ENCODE data around the gene MYO1B. TPM values are rescaled to one million over a fixed set of nuclear protein-coding genes. Genes with fewer than 3 reads are reported as not detected.

Gene MYO1B
- total RNA-seq, 1 donor from 2014 or later = 67.7 TPM

- no peak overlapping the region for H3K4me3 Mint-ChIP-seq
These were observed 157.9 kb downstream of the MYO1B start for GRCh38 chr2:191402966-191403565.

DNA sequence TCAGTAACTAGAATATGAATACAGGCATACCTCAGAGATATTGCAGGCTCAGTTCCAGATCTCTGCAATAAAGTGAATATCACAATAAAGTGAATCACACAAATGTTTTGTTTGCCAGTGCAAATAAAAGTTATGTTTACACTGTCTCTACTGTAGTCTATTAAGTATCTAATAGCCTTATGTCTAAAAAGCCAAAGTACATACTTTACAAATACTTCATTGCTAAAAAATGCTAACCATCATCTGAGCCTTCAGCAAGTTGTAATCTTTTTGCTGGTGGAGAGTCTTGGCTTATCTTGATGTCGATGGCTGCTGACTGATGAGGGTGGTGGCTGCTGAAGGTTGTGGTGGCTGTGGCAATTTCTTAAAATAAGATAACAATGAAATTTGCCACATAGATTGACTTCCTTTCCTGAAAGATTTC lies 159.4 kb downstream of the MYO1B start:
- no peaks in the 10 kb centered on the region for H3K9me3 Mint-ChIP-seq
- no peak overlapping the region for H3K27ac Mint-ChIP-seq
- DNase-seq (ENCODE audit: extremely low spot score, unreplicated experiment) = no peak
- no peaks in the 10 kb centered on the region for H3K4me1 Mint-ChIP-seq (ENCODE audit: unreplicated experiment)
- no peak overlapping the region for H3K4me3 Mint-ChIP-seq
- TF ChIP-seq, protein P1, sequence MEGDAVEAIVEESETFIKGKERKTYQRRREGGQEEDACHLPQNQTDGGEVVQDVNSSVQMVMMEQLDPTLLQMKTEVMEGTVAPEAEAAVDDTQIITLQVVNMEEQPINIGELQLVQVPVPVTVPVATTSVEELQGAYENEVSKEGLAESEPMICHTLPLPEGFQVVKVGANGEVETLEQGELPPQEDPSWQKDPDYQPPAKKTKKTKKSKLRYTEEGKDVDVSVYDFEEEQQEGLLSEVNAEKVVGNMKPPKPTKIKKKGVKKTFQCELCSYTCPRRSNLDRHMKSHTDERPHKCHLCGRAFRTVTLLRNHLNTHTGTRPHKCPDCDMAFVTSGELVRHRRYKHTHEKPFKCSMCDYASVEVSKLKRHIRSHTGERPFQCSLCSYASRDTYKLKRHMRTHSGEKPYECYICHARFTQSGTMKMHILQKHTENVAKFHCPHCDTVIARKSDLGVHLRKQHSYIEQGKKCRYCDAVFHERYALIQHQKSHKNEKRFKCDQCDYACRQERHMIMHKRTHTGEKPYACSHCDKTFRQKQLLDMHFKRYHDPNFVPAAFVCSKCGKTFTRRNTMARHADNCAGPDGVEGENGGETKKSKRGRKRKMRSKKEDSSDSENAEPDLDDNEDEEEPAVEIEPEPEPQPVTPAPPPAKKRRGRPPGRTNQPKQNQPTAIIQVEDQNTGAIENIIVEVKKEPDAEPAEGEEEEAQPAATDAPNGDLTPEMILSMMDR (conservative IDR thresholded peaks at IDR 0.05) = no peak
- peaks cover 41% of the 10 kb centered on the region for H3K36me3 Mint-ChIP-seq
- H3K27me3 Mint-ChIP-seq = no peaks in the 10 kb centered on the region

More at GRCh38 chr2:191402966-191403565, 157.9 kb downstream of the MYO1B start:
- no peak overlapping the region for H3K27ac Mint-ChIP-seq
- H3K27me3 Mint-ChIP-seq = no peaks in the 10 kb centered on the region
- DNase-seq (ENCODE audit: extremely low spot score, unreplicated experiment) = no peak
- no peaks in the 10 kb centered on the region for H3K9me3 Mint-ChIP-seq
- H3K36me3 Mint-ChIP-seq = peaks cover 39% of the 10 kb centered on the region
- no peaks in the 10 kb centered on the region for H3K4me1 Mint-ChIP-seq (ENCODE audit: unreplicated experiment)
- TF ChIP-seq, protein P1 (conservative IDR thresholded peaks at IDR 0.05) = no peak

GRCh38 chr2:191405546-191405945 lies 160.3 kb downstream of the MYO1B start:
- TF ChIP-seq, protein P1 (conservative IDR thresholded peaks at IDR 0.05) = no peak
- peaks cover 36% of the 10 kb centered on the region for H3K36me3 Mint-ChIP-seq
- no peaks in the 10 kb centered on the region for H3K9me3 Mint-ChIP-seq
- H3K27ac Mint-ChIP-seq = no peak overlapping the region
- H3K4me1 Mint-ChIP-seq (ENCODE audit: unreplicated experiment) = no peaks in the 10 kb centered on the region
- no peak for DNase-seq (ENCODE audit: extremely low spot score, unreplicated experiment)
- H3K27me3 Mint-ChIP-seq = no peaks in the 10 kb centered on the region
- H3K4me3 Mint-ChIP-seq = no peak overlapping the region

DNA sequence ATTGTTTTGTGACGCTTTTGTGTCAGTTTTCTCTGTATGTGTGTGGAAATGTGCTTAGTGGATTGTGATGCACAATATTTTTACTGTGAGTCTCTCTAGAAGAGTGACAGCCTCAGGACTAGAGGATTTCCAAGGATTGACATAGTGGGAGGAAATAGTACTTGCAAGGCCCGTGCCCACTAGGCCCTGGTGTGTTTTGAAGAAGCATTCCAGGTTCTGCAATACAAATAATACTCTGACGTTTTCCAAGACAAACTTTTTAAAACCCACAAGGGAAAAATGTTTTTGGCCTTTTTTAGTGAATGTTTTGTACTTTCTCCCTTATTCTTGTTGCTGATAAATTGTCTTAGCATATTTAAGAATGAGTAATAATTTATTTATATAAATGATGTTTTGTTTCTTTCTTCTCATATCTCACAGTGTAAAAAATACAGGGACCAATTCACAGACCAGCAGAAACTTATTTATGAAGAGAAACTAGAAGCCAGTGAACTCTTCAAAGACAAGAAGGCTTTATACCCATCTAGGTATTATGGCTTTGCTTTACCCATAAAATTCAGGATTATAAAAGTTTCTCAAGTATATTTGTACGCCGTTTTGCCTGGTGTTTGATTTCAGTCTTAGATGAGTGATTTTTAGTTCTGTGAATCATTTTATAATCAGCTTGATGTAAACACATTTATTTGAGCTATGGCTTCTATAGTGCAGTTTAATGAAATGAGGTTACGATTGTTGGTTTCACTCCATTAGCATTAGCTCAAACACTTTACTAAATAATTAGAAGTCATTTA lies 165.6 kb downstream of the MYO1B start:
- no peak overlapping the region for H3K4me3 Mint-ChIP-seq
- no peaks in the 10 kb centered on the region for H3K4me1 Mint-ChIP-seq (ENCODE audit: unreplicated experiment)
- no peaks in the 10 kb centered on the region for H3K27me3 Mint-ChIP-seq
- no peak overlapping the region for H3K27ac Mint-ChIP-seq
- H3K36me3 Mint-ChIP-seq = peaks cover 46% of the 10 kb centered on the region
- H3K9me3 Mint-ChIP-seq = no peaks in the 10 kb centered on the region
- TF ChIP-seq, protein P1 (conservative IDR thresholded peaks at IDR 0.05) = no peak
- DNase-seq (ENCODE audit: extremely low spot score, unreplicated experiment) = no peak

GRCh38 chr2:191411472-191411871 lies 166.3 kb downstream of the MYO1B start:
- TF ChIP-seq, protein P1 (conservative IDR thresholded peaks at IDR 0.05) = no peak
- H3K4me3 Mint-ChIP-seq = no peak overlapping the region
- DNase-seq (ENCODE audit: extremely low spot score, unreplicated experiment) = no peak
- H3K27ac Mint-ChIP-seq = no peak overlapping the region
- no peaks in the 10 kb centered on the region for H3K9me3 Mint-ChIP-seq
- H3K4me1 Mint-ChIP-seq (ENCODE audit: unreplicated experiment) = no peaks in the 10 kb centered on the region
- no peaks in the 10 kb centered on the region for H3K27me3 Mint-ChIP-seq
- H3K36me3 Mint-ChIP-seq = peaks cover 51% of the 10 kb centered on the region
